GM18499 (cell line): ENCODE data around the gene PLCB1.
"Not testable (repeated sequence)": the region's sequence is repeated elsewhere in the genome, so short reads cannot be mapped to it uniquely, and the experiment has no call there.

Experiments used
- ATAC-seq: cut with Tn5 transposase; IDR thresholded peaks from one replicate; pipeline ENCODE4 v1.9.1; 2021; ENCODE audit warnings: moderate number of reproducible peaks; ENCODE audit not compliant: insufficient read depth, unreplicated experiment

The PLCB1 gene

GRCh38 chr20:8627340-8628004, 495.4 kb downstream of the PLCB1 start:
- no peak for ATAC-seq

- ATAC-seq: no peak
Measured at GRCh38 chr20:8631271-8631670, 499.2 kb downstream of the PLCB1 start.

GRCh38 chr20:8633366-8633765, 501.3 kb downstream of the PLCB1 start:
- no peak for ATAC-seq

GRCh38 chr20:8635048-8635572, 503.0 kb downstream of the PLCB1 start:
- no peak for ATAC-seq

- ATAC-seq: no peak
Measured at GRCh38 chr20:8635837-8636236, 503.8 kb downstream of the PLCB1 start.

GRCh38 chr20:8639112-8639778, 507.2 kb downstream of the PLCB1 start:
- no peak for ATAC-seq

- ATAC-seq: no peak
Measured at GRCh38 chr20:8640461-8640860, 508.4 kb downstream of the PLCB1 start.

GRCh38 chr20:8642247-8642646, 510.2 kb downstream of the PLCB1 start:
- no peak for ATAC-seq

- not testable (repeated sequence) for ATAC-seq
Measured at GRCh38 chr20:8644468-8644867, 512.4 kb downstream of the PLCB1 start.

- no peak for ATAC-seq
Measured at GRCh38 chr20:8645326-8645725, 513.3 kb downstream of the PLCB1 start.

GRCh38 chr20:8646033-8646441, 514.0 kb downstream of the PLCB1 start:
- no peak for ATAC-seq

- ATAC-seq: no peak
Measured at GRCh38 chr20:8646716-8647115, 514.6 kb downstream of the PLCB1 start.

- no peak for ATAC-seq
Measured at GRCh38 chr20:8647961-8648441, 515.9 kb downstream of the PLCB1 start.

- ATAC-seq: no peak
Measured at GRCh38 chr20:8648466-8648865, 516.4 kb downstream of the PLCB1 start.

- ATAC-seq: no peak
Measured at GRCh38 chr20:8652396-8652795, 520.3 kb downstream of the PLCB1 start.

- no peak for ATAC-seq
Measured at GRCh38 chr20:8654486-8654885, 522.4 kb downstream of the PLCB1 start.

GRCh38 chr20:8656335-8656734, 524.3 kb downstream of the PLCB1 start:
- no peak for ATAC-seq

GRCh38 chr20:8657664-8658063, 525.6 kb downstream of the PLCB1 start:
- ATAC-seq: no peak

- ATAC-seq: no peak
Measured at GRCh38 chr20:8658103-8658502, 526.0 kb downstream of the PLCB1 start.

- ATAC-seq: no peak
Measured at GRCh38 chr20:8661229-8661952, 529.3 kb downstream of the PLCB1 start.

- ATAC-seq: no peak
Measured at GRCh38 chr20:8662433-8662954, 530.4 kb downstream of the PLCB1 start.
